SK-N-MC (cell line): ENCODE results near the gene ATF1.
"Not testable (repeated sequence)": the region's sequence is repeated elsewhere in the genome, so short reads cannot be mapped to it uniquely, and the experiment has no call there.

Experiments used
- EZH2 ChIP-seq: fragments of 200-600 bp; sonication (generic); IDR thresholded peaks from one replicate; pipeline ENCODE4 v1.6.1; 2017; ENCODE audit warnings: antibody characterized with exemption
- POLR2AphosphoS5 ChIP-seq: IDR thresholded peaks from 2 replicates; pipeline ENCODE4 v1.6.1; 2012; ENCODE audit warnings: mild to moderate bottlenecking, low read depth, low read length, borderline replicate concordance

- TF ChIP-seq POLR2AphosphoS5, EZH2: not testable (repeated sequence)
Observed at GRCh38 chr12:50768813-50769212, 4.9 kb downstream of the ATF1 start.
